Muscle layer of colon (tissue), 2 donors: ENCODE measurements around the gene WDR45.
"Not testable (repeated sequence)": the region's sequence is repeated elsewhere in the genome, so short reads cannot be mapped to it uniquely, and the experiment has no call there.

Experiments
- H3K27ac ChIP-seq: one replicate; pipeline ENCODE4 v1.7.0; 2013; ENCODE audit warnings: low read depth, mild to moderate bottlenecking, low read length, moderate library complexity
- H3K27me3 ChIP-seq, 2 donors: one replicate each; pipeline ENCODE4 v1.7.0; 2013; ENCODE audit warnings: low read length in 2 of 2, mild to moderate bottlenecking in 2 of 2; ENCODE audit not compliant: insufficient read depth in 2 of 2, control insufficient read depth in 1 of 2
- H3K36me3 ChIP-seq: one replicate; pipeline ENCODE4 v1.7.0; 2013; ENCODE audit warnings: mild to moderate bottlenecking, low read length; ENCODE audit not compliant: insufficient read depth
- H3K4me1 ChIP-seq: one replicate; pipeline ENCODE4 v1.7.0; 2013; ENCODE audit warnings: mild to moderate bottlenecking, low read length; ENCODE audit not compliant: insufficient read depth
- H3K4me3 ChIP-seq, 2 donors: one replicate each; pipeline ENCODE4 v1.7.0; 2013; ENCODE audit warnings: low read length in 2 of 2, low read depth in 1 of 2, mild to moderate bottlenecking in 1 of 2, moderate library complexity in 1 of 2
- H3K9ac ChIP-seq: one replicate; pipeline ENCODE4 v1.7.0; 2013; ENCODE audit warnings: low read length
- H3K9me3 ChIP-seq: one replicate; pipeline ENCODE4 v1.7.0; 2013; ENCODE audit warnings: mild to moderate bottlenecking, low read length
- donor health status: abdominal sarcoma.
- donor health status: Adenocarcinoma of cecum.

WDR45 gene

DNA sequence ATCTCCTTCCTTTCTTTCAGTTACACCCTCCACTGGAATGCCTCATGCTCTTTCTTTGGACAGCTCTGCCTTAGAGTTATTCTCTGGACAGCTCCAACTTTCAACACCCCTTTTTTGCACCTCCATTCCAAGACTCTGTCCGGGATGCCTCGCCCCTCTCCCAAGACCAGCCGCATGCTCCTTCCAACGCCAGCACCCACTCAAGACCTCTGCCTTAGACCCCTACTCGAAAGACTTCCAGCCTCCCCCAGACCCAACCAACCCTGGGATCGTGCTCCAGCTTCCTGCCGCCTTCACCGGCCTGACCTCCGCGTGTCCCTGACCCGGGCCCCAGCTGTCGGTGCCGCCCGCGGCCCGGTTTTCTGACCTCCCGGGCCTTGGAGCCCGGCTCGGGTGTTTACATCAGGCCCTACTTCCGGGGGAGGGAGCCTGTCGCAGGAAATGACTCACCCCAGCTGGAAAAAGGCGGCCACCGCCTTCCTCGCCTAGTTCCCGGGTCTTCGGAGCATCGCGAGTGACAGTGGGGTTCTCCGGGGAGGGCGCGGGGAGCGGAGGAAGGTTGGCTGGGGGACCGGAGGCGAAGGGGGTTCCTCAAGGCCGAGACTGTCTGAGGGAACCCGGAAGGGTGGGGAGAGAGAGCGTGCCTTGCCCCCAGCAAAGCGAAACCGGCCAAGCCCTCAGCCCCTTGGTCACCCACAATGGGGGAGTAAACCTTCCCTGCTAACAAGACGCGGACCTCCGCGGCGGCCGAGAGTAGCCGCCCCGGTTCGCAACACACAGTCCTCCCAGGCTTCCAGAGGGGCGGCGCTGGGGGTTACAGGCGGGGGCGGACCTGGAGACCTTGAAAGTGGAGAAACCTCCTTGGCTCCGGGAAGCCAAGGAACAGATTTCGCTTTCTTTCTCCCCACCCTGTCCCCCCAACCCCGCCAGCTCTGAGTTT lies at the start of gene WDR45:
Gene WDR45, minus strand, starts transcription at position 399 of the 940 bp plus-strand sequence. CDS start 1,792 bp downstream, outside the sequence.
- peaks cover 23% of the 10 kb centered on the region for H3K36me3 ChIP-seq
- H3K27ac ChIP-seq: peak within 1 kb of the TSS; percentile 99
- peak within 1 kb of the TSS; percentile 52 to 77 for H3K4me3 ChIP-seq
- no peaks in the 10 kb centered on the region for H3K9me3 ChIP-seq
- H3K4me1 ChIP-seq: peaks cover 8% of the 10 kb centered on the region
- H3K9ac ChIP-seq: peak within 1 kb of the TSS; percentile 92
- no peaks in the 10 kb centered on the region for H3K27me3 ChIP-seq

DNA sequence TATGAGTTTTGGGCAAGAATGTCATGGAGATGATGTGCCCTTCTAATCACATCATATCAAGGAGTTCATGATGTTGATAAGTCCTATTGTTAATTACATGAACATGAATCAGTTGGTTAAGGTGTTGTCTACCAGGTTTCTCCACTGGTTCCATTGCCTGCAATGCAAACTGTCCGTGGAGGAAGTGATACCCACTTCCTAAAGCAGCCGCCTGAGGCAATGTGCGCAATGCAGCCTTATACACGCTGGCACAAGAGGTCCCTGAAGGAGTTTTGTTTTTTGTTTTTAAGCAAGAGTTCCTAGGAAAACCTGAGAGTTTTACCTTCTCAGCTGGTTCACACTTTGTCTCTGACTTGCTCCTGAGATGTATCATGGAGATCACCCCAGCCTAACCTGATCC lies 49.7 kb upstream of the WDR45 start:
- no peak overlapping the region for H3K4me3 ChIP-seq
- no peak overlapping the region for H3K27ac ChIP-seq
- no peaks in the 10 kb centered on the region for H3K9me3 ChIP-seq
- no peaks in the 10 kb centered on the region for H3K36me3 ChIP-seq
- H3K4me1 ChIP-seq: no peaks in the 10 kb centered on the region
- H3K9ac ChIP-seq: no peak overlapping the region
- no peaks in the 10 kb centered on the region for H3K27me3 ChIP-seq

DNA sequence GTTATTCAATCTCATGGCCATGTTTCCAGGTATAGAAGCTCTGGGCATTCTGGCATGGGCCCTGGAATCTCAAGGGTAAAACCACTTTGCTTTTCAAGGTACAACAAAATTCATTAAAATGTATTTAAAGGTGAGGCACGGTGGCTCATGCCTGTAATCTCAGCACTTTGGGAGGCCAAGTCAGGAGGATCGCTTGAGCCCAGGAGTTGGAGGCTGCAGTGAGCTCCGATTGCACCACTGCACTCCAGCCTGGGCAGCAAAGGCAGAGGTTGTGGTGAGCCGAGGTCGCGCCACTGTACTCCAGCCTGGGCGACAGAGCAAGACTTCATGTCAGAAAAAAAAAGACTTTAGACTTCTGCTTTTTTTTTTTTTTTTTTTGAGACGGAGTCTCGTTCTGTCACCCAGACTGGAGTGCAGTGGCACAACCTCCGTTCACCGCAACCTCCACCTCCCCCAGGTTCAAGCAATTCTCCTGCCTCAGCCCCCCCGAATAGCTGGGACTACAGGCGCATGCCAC lies 48.1 kb upstream of the WDR45 start:
- H3K4me3 ChIP-seq, H3K27ac ChIP-seq, H3K9ac ChIP-seq, H3K9me3 ChIP-seq, H3K4me1 ChIP-seq, H3K36me3 ChIP-seq, H3K27me3 ChIP-seq: not testable (repeated sequence)

DNA sequence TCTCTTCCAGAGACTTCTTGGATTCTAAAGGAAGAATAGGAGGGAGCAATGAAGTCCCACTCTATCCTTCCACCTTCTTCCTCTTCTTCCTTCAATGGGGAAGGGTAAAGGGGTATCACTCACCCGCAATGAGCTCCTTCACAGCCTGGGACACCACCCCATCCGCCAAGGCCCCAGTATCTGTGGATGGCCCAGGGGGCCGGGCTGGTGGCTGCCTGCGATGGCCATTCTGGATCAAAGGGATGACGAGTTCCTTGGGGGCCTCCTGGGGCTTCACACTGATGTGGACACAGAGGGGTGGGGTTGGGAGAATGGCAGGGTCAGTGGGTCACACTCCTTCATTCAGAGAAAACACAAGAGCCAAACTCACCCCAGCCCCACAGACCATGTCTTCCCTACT lies 42.8 kb upstream of the WDR45 start:
- no peaks in the 10 kb centered on the region for H3K27me3 ChIP-seq
- H3K9ac ChIP-seq: no peak overlapping the region
- H3K4me1 ChIP-seq: no peaks in the 10 kb centered on the region
- no peak overlapping the region for H3K27ac ChIP-seq
- no peaks in the 10 kb centered on the region for H3K9me3 ChIP-seq
- peak overlapping the region; percentile 61 to 91 for H3K4me3 ChIP-seq
- H3K36me3 ChIP-seq: peaks cover 13% of the 10 kb centered on the region

DNA sequence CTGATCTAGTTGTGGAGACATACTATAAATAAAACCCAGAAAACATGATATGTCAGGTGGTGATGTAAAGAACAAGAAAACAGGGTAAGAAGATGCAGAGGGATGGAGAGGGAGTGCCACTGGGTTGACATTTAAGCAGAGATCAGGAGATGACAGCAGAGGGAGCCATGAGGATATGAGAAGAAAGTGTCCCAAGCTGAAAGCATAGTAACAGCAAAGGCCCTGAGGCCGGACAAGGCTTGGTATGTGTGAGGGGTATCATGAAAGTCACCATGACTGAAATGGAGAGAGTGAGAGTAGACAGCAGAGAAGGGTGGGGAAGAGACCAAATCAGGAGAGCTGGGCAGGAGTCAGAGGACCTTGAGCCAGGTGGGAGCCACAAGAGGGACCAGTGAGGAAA lies 40.4 kb upstream of the WDR45 start:
- Histone ChIP-seq H3K4me3 (no peak overlapping the region), H3K36me3 (peaks cover 32% of the 10 kb centered on the region), H3K9me3 (no peaks in the 10 kb centered on the region), H3K9ac (no peak overlapping the region), H3K27ac (no peak overlapping the region), H3K27me3 (no peaks in the 10 kb centered on the region), H3K4me1 (no peaks in the 10 kb centered on the region)

DNA sequence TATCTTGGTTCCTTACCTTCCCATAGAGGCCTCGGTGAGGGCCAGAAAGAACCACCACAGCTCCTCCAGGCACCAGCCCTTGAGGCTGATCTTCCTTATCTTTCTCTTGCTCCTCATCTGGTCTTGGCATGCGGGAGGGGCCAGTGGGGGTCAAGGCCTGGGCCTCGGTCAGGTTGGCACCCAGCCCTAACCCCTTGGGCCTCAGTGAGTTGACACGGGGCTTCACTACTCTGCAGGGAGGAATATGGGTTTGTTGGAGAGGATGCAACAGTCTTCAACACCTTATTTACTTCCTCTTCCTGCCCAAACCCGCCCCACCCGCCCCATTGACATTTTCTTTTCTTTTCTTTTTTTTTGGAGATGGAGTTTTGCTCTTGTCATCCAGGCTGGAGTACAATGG lies 37.9 kb upstream of the WDR45 start:
- Histone ChIP-seq H3K27ac (no peak overlapping the region), H3K27me3 (no peaks in the 10 kb centered on the region), H3K9ac (no peak overlapping the region), H3K4me3 (no peak overlapping the region), H3K36me3 (peaks cover 33% of the 10 kb centered on the region), H3K9me3 (no peaks in the 10 kb centered on the region), H3K4me1 (no peaks in the 10 kb centered on the region)

DNA sequence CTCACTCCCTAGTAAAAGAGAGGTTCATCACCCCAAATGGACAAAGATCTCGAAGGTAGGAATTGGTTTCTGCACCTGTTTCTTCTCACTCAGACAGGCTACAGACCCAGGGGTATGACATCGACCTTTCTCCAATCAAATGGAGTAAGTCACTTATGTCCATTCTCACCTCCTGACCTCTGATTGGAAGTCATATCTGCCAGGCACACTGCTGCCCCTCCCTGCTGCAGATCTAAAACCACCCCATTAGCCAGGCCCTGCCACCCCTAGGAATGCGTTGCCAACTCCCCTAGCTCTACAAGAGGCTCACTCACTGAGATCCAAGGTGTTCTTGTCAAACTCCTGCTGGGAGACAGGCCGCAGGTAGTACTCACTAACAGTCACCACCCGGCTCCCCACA lies 37.0 kb upstream of the WDR45 start:
- Histone ChIP-seq H3K27ac (no peak overlapping the region), H3K36me3 (peaks cover 38% of the 10 kb centered on the region), H3K9ac (no peak overlapping the region), H3K9me3 (no peaks in the 10 kb centered on the region), H3K4me3 (no peak overlapping the region), H3K27me3 (no peaks in the 10 kb centered on the region), H3K4me1 (no peaks in the 10 kb centered on the region)

DNA sequence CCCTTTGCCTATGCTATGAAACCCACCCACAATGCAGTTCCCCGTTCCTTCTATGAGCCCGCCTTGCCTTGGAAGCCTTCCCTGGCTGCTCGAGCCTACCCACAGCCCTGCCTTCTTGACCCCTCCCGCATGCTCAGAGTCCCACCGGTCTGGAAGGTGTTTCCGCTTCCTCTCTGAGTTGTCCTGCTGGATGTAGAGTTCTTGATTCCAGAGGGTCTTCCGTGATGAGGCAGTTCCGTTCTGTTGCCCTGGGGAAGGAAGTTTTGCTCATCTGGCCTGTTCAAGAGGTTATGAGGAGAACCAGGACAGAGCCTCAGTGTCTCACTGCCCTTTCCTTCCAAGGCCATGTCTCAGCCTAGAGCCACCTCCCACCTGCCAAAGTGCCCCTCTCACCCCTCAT lies 36.4 kb upstream of the WDR45 start:
- peaks cover 38% of the 10 kb centered on the region for H3K36me3 ChIP-seq
- H3K9ac ChIP-seq: no peak overlapping the region
- no peaks in the 10 kb centered on the region for H3K27me3 ChIP-seq
- no peaks in the 10 kb centered on the region for H3K9me3 ChIP-seq
- no peak overlapping the region for H3K27ac ChIP-seq
- no peaks in the 10 kb centered on the region for H3K4me1 ChIP-seq
- H3K4me3 ChIP-seq: no peak overlapping the region

DNA sequence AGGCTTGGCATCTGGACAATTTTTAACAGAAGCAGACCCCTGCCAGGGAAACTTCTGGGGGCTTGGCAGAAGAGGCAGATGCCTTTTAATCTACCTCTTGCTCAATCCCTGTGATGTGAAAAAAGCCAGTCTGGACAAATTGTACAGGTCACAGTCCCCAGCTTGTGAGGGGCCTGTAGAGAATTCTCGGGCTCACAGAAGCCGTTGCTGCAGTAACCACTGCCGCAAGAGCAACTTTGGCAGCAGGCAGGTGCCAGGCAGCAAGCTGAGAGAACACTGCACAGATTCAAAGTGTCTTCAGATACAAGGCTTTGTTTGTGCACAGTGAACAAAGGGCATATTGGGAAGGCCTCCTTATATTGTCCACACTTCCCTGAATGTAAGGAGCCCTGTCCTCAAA lies 32.1 kb upstream of the WDR45 start:
- Histone ChIP-seq H3K27ac (no peak overlapping the region), H3K36me3 (peaks cover 28% of the 10 kb centered on the region), H3K27me3 (no peaks in the 10 kb centered on the region), H3K9ac (no peak overlapping the region), H3K4me3 (no peak overlapping the region), H3K4me1 (no peaks in the 10 kb centered on the region), H3K9me3 (no peaks in the 10 kb centered on the region)

DNA sequence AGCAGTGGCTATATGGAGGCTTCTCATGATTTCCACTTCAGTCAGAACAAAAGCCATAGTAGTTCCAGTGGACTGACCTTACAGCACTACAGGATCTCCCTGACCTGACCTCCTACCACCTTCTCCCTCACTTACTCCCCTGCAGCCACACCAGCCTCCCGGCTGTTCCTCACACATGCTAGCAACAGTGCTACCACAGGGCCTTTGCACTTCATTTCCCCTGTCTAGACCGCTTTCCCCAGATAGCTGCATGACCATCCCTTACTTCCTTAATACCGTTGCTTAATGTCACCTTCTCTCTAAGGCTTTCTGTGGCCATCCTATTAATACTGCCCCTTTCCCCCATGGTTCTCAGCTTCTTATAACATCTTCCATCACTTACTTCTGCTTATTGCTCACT lies 30.7 kb upstream of the WDR45 start:
- H3K36me3 ChIP-seq: peaks cover 14% of the 10 kb centered on the region
- H3K4me1 ChIP-seq: no peaks in the 10 kb centered on the region

DNA sequence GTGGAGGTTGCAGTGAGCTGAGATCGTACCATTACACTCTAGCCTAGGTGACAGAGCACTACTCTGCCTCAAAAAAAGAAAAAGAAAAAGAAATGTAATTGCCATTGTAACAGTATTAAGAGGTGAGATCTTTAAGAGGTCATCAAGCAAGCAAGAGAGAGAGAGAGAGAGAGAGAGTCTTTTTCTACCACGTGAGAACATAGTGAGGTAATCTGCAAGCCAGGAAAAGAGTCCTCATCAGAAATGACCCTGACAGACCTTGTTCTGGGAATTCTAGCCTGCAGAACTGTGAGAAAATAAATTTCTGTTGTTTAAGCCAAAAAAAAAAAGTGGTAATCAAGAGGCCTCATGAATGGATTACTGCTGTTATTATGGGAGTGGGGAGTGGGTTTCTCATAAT lies 29.0 kb upstream of the WDR45 start:
- H3K27me3 ChIP-seq: no peaks in the 10 kb centered on the region
- no peaks in the 10 kb centered on the region for H3K4me1 ChIP-seq
- no peak overlapping the region for H3K27ac ChIP-seq
- no peak overlapping the region for H3K4me3 ChIP-seq
- peaks cover 13% of the 10 kb centered on the region for H3K36me3 ChIP-seq
- H3K9ac ChIP-seq: no peak overlapping the region
- H3K9me3 ChIP-seq: no peaks in the 10 kb centered on the region

More for the DNA sequence above, 30.7 kb upstream of the WDR45 start:
- H3K4me3 ChIP-seq: no peak overlapping the region
- no peak overlapping the region for H3K27ac ChIP-seq
- H3K27me3 ChIP-seq: no peaks in the 10 kb centered on the region
- no peaks in the 10 kb centered on the region for H3K9me3 ChIP-seq
- H3K9ac ChIP-seq: no peak overlapping the region

DNA sequence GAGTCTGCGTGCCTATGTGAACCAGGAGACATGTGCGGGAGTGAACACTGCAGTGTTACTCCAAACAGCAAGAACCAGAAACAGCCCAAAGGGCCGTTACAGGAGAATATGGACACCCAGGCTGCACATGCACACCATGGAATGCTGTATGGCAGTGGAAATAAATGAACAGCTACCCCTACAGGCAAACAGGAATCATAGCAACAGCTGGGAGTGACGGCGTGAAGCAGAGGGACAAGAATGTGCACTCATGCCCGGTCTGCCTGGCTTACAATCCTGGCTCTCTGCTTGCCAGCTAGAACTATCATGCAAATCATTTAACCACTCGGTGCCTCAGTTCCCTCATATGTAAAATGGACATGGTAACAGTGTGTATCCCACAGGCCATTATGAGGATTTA lies 27.2 kb upstream of the WDR45 start:
- no peaks in the 10 kb centered on the region for H3K9me3 ChIP-seq
- H3K9ac ChIP-seq: no peak overlapping the region
- H3K27me3 ChIP-seq: no peaks in the 10 kb centered on the region
- H3K4me1 ChIP-seq: no peaks in the 10 kb centered on the region
- no peak overlapping the region for H3K27ac ChIP-seq
- no peak overlapping the region for H3K4me3 ChIP-seq
- peaks cover 8% of the 10 kb centered on the region for H3K36me3 ChIP-seq
